HepG2 (cell line): ENCODE measurements around the gene CCDC18. TPM values are rescaled to one million over a fixed set of nuclear protein-coding genes. Genes with fewer than 3 reads are reported as not detected.

Source experiments
- BRD4 ChIP-seq: sonication (generic); formaldehyde crosslinking; IDR thresholded peaks from 2 replicates; pipeline ENCODE4 v1.4.0; 2020; ENCODE audit warnings: missing genetic modification reagents
- E2F5 ChIP-seq: sonication (generic); formaldehyde crosslinking; conservative IDR thresholded peaks from 2 replicates; pipeline ENCODE4 v1.4.0; 2020; ENCODE audit warnings: missing genetic modification reagents
- ETV5 ChIP-seq: IDR thresholded peaks from 2 replicates; pipeline ENCODE4 v1.6.1; 2018; ENCODE audit warnings: missing biosample characterization, missing genetic modification reagents, inconsistent platforms, borderline replicate concordance
- FOXK1 ChIP-seq: sonication (generic); formaldehyde crosslinking; IDR thresholded peaks from 2 replicates; pipeline ENCODE4 v1.4.0; 2020; ENCODE audit warnings: low read depth, missing genetic modification reagents, borderline replicate concordance
- HOXA5 ChIP-seq: sonication (generic); formaldehyde crosslinking; IDR thresholded peaks from 2 replicates; pipeline ENCODE4 v1.4.0; 2020; ENCODE audit warnings: missing genetic modification reagents
- IRF9 ChIP-seq: sonication (generic); formaldehyde crosslinking; IDR thresholded peaks from 2 replicates; pipeline ENCODE4 v1.8.0; 2022; ENCODE audit warnings: missing genetic modification reagents, mild to moderate bottlenecking, borderline replicate concordance
- IRX3 ChIP-seq: sonication (generic); formaldehyde crosslinking; IDR thresholded peaks from 2 replicates; pipeline ENCODE4 v1.8.1; 2023; ENCODE audit warnings: mild to moderate bottlenecking, low read depth, missing genetic modification reagents, borderline replicate concordance
- MEF2D ChIP-seq: sonication (generic); formaldehyde crosslinking; IDR thresholded peaks from 2 replicates; pipeline ENCODE4 v1.5.1; 2020; ENCODE audit warnings: mild to moderate bottlenecking, missing genetic modification reagents
- MEIS2 ChIP-seq: sonication (generic); formaldehyde crosslinking; IDR thresholded peaks from 2 replicates; pipeline ENCODE4 v1.9.0; 2021; ENCODE audit warnings: mild to moderate bottlenecking, missing genetic modification reagents
- MYNN ChIP-seq: sonication (generic); formaldehyde crosslinking; IDR thresholded peaks from 2 replicates; pipeline ENCODE4 v1.4.0; 2020; ENCODE audit warnings: mild to moderate bottlenecking, low read depth, missing genetic modification reagents
- PAX8 ChIP-seq: sonication (generic); formaldehyde crosslinking; IDR thresholded peaks from 2 replicates; pipeline ENCODE4 v1.8.0; 2022; ENCODE audit warnings: mild to moderate bottlenecking, missing genetic modification reagents, borderline replicate concordance
- PCBP2 ChIP-seq: fragments of 200-400 bp; formaldehyde crosslinking; optimal IDR thresholded peaks from 2 replicates; pipeline ENCODE3; 2018; ENCODE audit warnings: low read length, low read depth; ENCODE audit not compliant: poor library complexity, severe bottlenecking
- PTBP1 ChIP-seq: fragments of 200-400 bp; formaldehyde crosslinking; IDR thresholded peaks from 2 replicates; pipeline ENCODE4 v1.6.1; 2018; ENCODE audit warnings: low read length, low read depth; ENCODE audit not compliant: poor library complexity, severe bottlenecking
- REPIN1 ChIP-seq: sonication (generic); formaldehyde crosslinking; IDR thresholded peaks from 2 replicates; pipeline ENCODE4 v1.8.0; 2022; ENCODE audit warnings: missing genetic modification reagents, low read depth, mild to moderate bottlenecking, borderline replicate concordance
- TOE1 ChIP-seq: sonication (generic); formaldehyde crosslinking; IDR thresholded peaks from 2 replicates; pipeline ENCODE4 v1.4.0; 2020; ENCODE audit warnings: mild to moderate bottlenecking, missing genetic modification reagents
- ZBTB34 ChIP-seq: sonication (generic); formaldehyde crosslinking; IDR thresholded peaks from 2 replicates; pipeline ENCODE4 v1.8.0; 2022; ENCODE audit warnings: mild to moderate bottlenecking, missing genetic modification reagents
- ZBTB37 ChIP-seq: sonication (generic); formaldehyde crosslinking; IDR thresholded peaks from 2 replicates; pipeline ENCODE4 v1.4.0; 2020; ENCODE audit warnings: mild to moderate bottlenecking, missing genetic modification reagents
- ZC3H13 ChIP-seq: sonication (generic); formaldehyde crosslinking; IDR thresholded peaks from 2 replicates; pipeline ENCODE4 v1.8.1; 2023; ENCODE audit warnings: mild to moderate bottlenecking, missing genetic modification reagents, moderate library complexity
- ZNF20 ChIP-seq: sonication (generic); formaldehyde crosslinking; IDR thresholded peaks from 2 replicates; pipeline ENCODE4 v1.4.0; 2020; ENCODE audit warnings: mild to moderate bottlenecking, moderate library complexity, missing genetic modification reagents
- ZNF264 ChIP-seq: sonication (generic); formaldehyde crosslinking; IDR thresholded peaks from 2 replicates; pipeline ENCODE4 v1.4.0; 2020; ENCODE audit warnings: missing genetic modification reagents
- ZNF451 ChIP-seq: sonication (generic); formaldehyde crosslinking; IDR thresholded peaks from 2 replicates; pipeline ENCODE4 v1.5.0; 2020; ENCODE audit warnings: mild to moderate bottlenecking, missing genetic modification reagents
- ZNF549 ChIP-seq: sonication (generic); formaldehyde crosslinking; IDR thresholded peaks from 2 replicates; pipeline ENCODE4 v1.5.0; 2020; ENCODE audit warnings: missing genetic modification reagents
- ZNF7 ChIP-seq: IDR thresholded peaks from 2 replicates; pipeline ENCODE4 v1.6.1; 2016; ENCODE audit warnings: missing biosample characterization, missing genetic modification reagents
- ZNF772 ChIP-seq: sonication (generic); formaldehyde crosslinking; IDR thresholded peaks from 2 replicates; pipeline ENCODE4 v1.5.0; 2020; ENCODE audit warnings: mild to moderate bottlenecking, missing genetic modification reagents
- polyA plus RNA-seq, 8 experiments: library from polyadenylated mRNA; depleted of rRNA in 3 of 8; stranded (reverse) in 7 of 8; unstranded in 1 of 8; fragments of >200 nt; fragmentation: Illumina TruSeq in 4 of 8; extraction: Trizol in 4 of 8; gene quantifications; 2 replicates each; pipeline versions ENCODE4 v1.2.1 to v1.2.3, GENCODE V29; 2011 to 2016; ENCODE audit warnings: low read depth in 4 of 8, missing spikeins in 1 of 8, mixed read lengths in 1 of 8; ENCODE audit not compliant: insufficient read depth in 1 of 8
- total RNA-seq, 5 experiments: library from RNA; depleted of rRNA; stranded (reverse); fragments of >200 nt; fragmentation: Illumina TruSeq; extraction: Trizol; gene quantifications; 2 replicates each; pipeline ENCODE4 v1.2.3, GENCODE V29; 2016; ENCODE audit warnings: low read depth in 1 of 5

The CCDC18 gene
- total and polyA plus RNA-seq, 2 of the 13 experiments (the other 11 are each of a cell fraction or from before 2014, with no cell fraction given), result 1.9 to 18.4 TPM

- TF ChIP-seq ZNF451, result peak; percentile 89
- TF ChIP-seq ZBTB34, result 0 out of 2 replicates have a peak, but pooled peaks have one; percentile 23
- TF ChIP-seq IRX3 (CRISPR knock-in tag), result no peak
- peak; percentile 92; the same call in 1 of the 2 replicates for TF ChIP-seq ZNF264 (CRISPR knock-in tag)
- peak; percentile 80 for TF ChIP-seq MEIS2
- TF ChIP-seq TOE1, result no peak
- no peak for TF ChIP-seq MYNN (CRISPR knock-in tag)
- peak; percentile 24; the same call in 1 of the 2 replicates for TF ChIP-seq ZC3H13 (CRISPR knock-in tag)
- no peak for TF ChIP-seq MEF2D (CRISPR knock-in tag)
- TF ChIP-seq ETV5 (CRISPR knock-in tag), result peak; percentile 8; the same call in 1 of the 2 replicates
- no peak for TF ChIP-seq IRF9 (CRISPR knock-in tag)
- TF ChIP-seq REPIN1, result peak; percentile 20
- no peak for TF ChIP-seq PAX8 (CRISPR knock-in tag)
- peak; percentile 93 for TF ChIP-seq E2F5
- no peak for TF ChIP-seq PCBP2
- no peak; the same call in 1 of the 2 replicates for TF ChIP-seq ZNF20 (CRISPR knock-in tag)
- TF ChIP-seq ZNF549 (CRISPR knock-in tag), result no peak
- TF ChIP-seq ZNF772 (CRISPR knock-in tag), result peak; percentile 77
- no peak for TF ChIP-seq PTBP1
- TF ChIP-seq FOXK1 (CRISPR knock-in tag), result peak; percentile 45
- TF ChIP-seq HOXA5 (CRISPR knock-in tag), result peak; percentile 83; the same call in 1 of the 2 replicates
- 0 out of 2 replicates have a peak, but pooled peaks have one; percentile 78 for TF ChIP-seq ZBTB37 (CRISPR knock-in tag)
- TF ChIP-seq ZNF7 (CRISPR knock-in tag), result no peak
- TF ChIP-seq BRD4, result peak; percentile 86; the same call in 1 of the 2 replicates
Measured at GRCh38 chr1:93179886-93180722, 420 bp upstream of the CCDC18 start, which contains the start of gene TMED5 (continued).
